CD4-positive, alpha-beta T cell (primary cell): ENCODE measurements around the gene RPL5. TPM values are rescaled to one million over a fixed set of nuclear protein-coding genes. Genes with fewer than 3 reads are reported as not detected.

ENCODE experiments used
- ATAC-seq: fragments of 200-7000 bp; cut with Tn5 transposase; one replicate; pipeline ENCODE4 v1.10.0; 2022; ENCODE audit warnings: mild to moderate bottlenecking; ENCODE audit not compliant: poor library complexity
- CTCF ChIA-PET: fragments of 350-600 bp; sonication (Branson Sonifier 250); formaldehyde crosslinking; loops from one replicate; lab custom pipeline; 2021; ENCODE audit warnings: antibody characterized with exemption, inconsistent platforms; lab: Charles Lee
- POLR2A ChIA-PET: fragments of 350-600 bp; sonication (Branson Sonifier 250); formaldehyde crosslinking; loops from one replicate; lab custom pipeline; 2021; ENCODE audit warnings: antibody characterized with exemption, inconsistent platforms; lab: Charles Lee
- DNase-seq, 14 experiments: peaks; one replicate each; pipeline ENCODE4 v3.0.0-alpha.2; 2013 to 2020; ENCODE audit warnings: mixed read lengths in 2 of 14
- H3K27ac ChIP-seq, 2 donors: one replicate each; pipeline versions ENCODE4 v1.5.1 to v1.7.0; 2013; ENCODE audit warnings: low read length in 2 of 2, low read depth in 1 of 2, mild to moderate bottlenecking in 1 of 2
- H3K27me3 ChIP-seq, 2 experiments: 1 replicate in 1 of 2; 2 replicates in 1 of 2; pipeline versions ENCODE4 v1.6.1 to v1.7.0; 2013; ENCODE audit warnings: low read length in 2 of 2, control low read depth in 1 of 2, mild to moderate bottlenecking in 1 of 2, moderate library complexity in 1 of 2; ENCODE audit not compliant: insufficient read depth in 2 of 2, control insufficient read depth in 1 of 2
- H3K36me3 ChIP-seq: one replicate; pipeline ENCODE4 v1.6.1; 2013; ENCODE audit warnings: low read length, control low read depth; ENCODE audit not compliant: insufficient read depth
- H3K4me1 ChIP-seq: one replicate; pipeline ENCODE4 v1.6.1; 2013; ENCODE audit warnings: low read length, control low read depth; ENCODE audit not compliant: insufficient read depth
- H3K4me3 ChIP-seq: one replicate; pipeline ENCODE4 v1.5.1; 2013; ENCODE audit warnings: mild to moderate bottlenecking, low read length, moderate library complexity
- H3K9me3 ChIP-seq, 2 experiments: 1 replicate in 1 of 2; 2 replicates in 1 of 2; pipeline versions ENCODE4 v1.6.1 to v1.7.0; 2013; ENCODE audit warnings: low read length in 2 of 2, mild to moderate bottlenecking in 2 of 2, control low read depth in 1 of 2, moderate library complexity in 1 of 2; ENCODE audit not compliant: control insufficient read depth in 1 of 2, insufficient read depth in 1 of 2
- H3K27ac Mint-ChIP-seq: one replicate; pipeline ENCODE4 v1.8.0; 2020; ENCODE audit warnings: mixed read lengths
- H3K27me3 Mint-ChIP-seq: one replicate; pipeline ENCODE4 v1.8.0; 2021; ENCODE audit warnings: mixed read lengths
- H3K36me3 Mint-ChIP-seq: one replicate; pipeline ENCODE4 v1.8.0; 2021; ENCODE audit warnings: low read depth, mixed read lengths
- H3K4me1 Mint-ChIP-seq: one replicate; pipeline ENCODE4 v1.8.0; 2021; ENCODE audit warnings: low read depth, mixed read lengths
- H3K4me3 Mint-ChIP-seq: one replicate; pipeline ENCODE4 v1.8.0; 2020; ENCODE audit warnings: mild to moderate bottlenecking, mixed read lengths
- H3K9me3 Mint-ChIP-seq: one replicate; pipeline ENCODE4 v1.8.0; 2020; ENCODE audit warnings: mixed read lengths
- intact Hi-C, 2 experiments: fragments of 100-400 bp; cut with DNase I in 1 of 2; cut with micrococcal nuclease in 1 of 2; formaldehyde crosslinking; loops; one replicate each; pipeline versions ENCODE4 v1.15.1 to v1.9.0; 2023 to 2025; cut with DNase I, micrococcal nuclease
- total RNA-seq, 174 experiments: library from RNA in 2 of 174; stranded (reverse) in 2 of 174; gene quantifications; one replicate each; pipeline ENCODE4 v1.2.3 and lab custom pipeline; 2021 to 2026
- TF ChIP-seq, protein P1 (sequence below): fragments of 200-600 bp; IDR thresholded peaks from one replicate; pipeline ENCODE4 v1.8.0; 2022; ENCODE audit warnings: antibody characterized with exemption, mild to moderate bottlenecking

Gene RPL5
- total RNA-seq, 2 experiments from 2014 or later = 1,712 to 1,770 TPM

DNA sequence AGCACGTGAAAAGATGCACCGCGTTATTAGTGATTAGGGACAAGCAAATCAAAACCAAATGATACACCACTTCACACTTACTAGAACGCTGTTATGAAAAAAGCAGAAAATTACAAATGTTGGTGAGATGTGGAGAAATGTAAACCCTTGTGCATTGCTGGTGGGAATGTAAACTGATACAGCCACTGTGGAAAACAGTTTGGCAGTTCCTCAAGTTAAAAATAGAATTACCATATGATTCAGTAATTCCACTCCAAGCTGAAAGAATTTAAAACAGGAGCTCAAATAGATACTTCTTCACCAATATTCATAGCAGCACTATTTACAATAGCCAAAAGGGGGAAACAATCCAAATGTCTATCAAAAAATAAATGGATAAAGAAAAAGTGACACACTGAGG, 36.7 kb upstream of the RPL5 start:
- TF ChIP-seq, protein P1, sequence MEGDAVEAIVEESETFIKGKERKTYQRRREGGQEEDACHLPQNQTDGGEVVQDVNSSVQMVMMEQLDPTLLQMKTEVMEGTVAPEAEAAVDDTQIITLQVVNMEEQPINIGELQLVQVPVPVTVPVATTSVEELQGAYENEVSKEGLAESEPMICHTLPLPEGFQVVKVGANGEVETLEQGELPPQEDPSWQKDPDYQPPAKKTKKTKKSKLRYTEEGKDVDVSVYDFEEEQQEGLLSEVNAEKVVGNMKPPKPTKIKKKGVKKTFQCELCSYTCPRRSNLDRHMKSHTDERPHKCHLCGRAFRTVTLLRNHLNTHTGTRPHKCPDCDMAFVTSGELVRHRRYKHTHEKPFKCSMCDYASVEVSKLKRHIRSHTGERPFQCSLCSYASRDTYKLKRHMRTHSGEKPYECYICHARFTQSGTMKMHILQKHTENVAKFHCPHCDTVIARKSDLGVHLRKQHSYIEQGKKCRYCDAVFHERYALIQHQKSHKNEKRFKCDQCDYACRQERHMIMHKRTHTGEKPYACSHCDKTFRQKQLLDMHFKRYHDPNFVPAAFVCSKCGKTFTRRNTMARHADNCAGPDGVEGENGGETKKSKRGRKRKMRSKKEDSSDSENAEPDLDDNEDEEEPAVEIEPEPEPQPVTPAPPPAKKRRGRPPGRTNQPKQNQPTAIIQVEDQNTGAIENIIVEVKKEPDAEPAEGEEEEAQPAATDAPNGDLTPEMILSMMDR = no peak
- Mint-ChIP-seq H3K4me1 (no peaks in the 10 kb centered on the region), H3K36me3 (no peaks in the 10 kb centered on the region), H3K27me3 (peaks cover 35% of the 10 kb centered on the region), H3K9me3 (no peaks in the 10 kb centered on the region), H3K27ac (no peak overlapping the region), H3K4me3 (no peak overlapping the region)
- ATAC-seq (no peak), DNase-seq (no peak)
- CTCF ChIA-PET = no interaction called here
- Histone ChIP-seq H3K27ac (no peak overlapping the region), H3K9me3 (no peaks in the 10 kb centered on the region), H3K4me3 (no peak overlapping the region), H3K4me1 (no peaks in the 10 kb centered on the region), H3K36me3 (no peaks in the 10 kb centered on the region), H3K27me3 (peaks cover 4 to 8% of the 10 kb centered on the region in 2 experiments)
- intact Hi-C loops = no loop called here
- POLR2A ChIA-PET = interaction anchor here (1.6 kb wide), 1 partner anchor 10 kb away, joined by 4 read pairs; the partner anchor contains the start of gene EVI5

- DNase-seq (no peak), ATAC-seq (no peak)
- TF ChIP-seq, protein P1 = no peak
- Histone ChIP-seq H3K4me1 (no peaks in the 10 kb centered on the region), H3K9me3 (no peaks in the 10 kb centered on the region), H3K36me3 (no peaks in the 10 kb centered on the region), H3K4me3 (no peak overlapping the region), H3K27ac (no peak overlapping the region), H3K27me3 (peaks cover 4 to 8% of the 10 kb centered on the region in 2 experiments)
- Mint-ChIP-seq H3K4me3 (no peak overlapping the region), H3K4me1 (no peaks in the 10 kb centered on the region), H3K27ac (no peak overlapping the region), H3K9me3 (no peaks in the 10 kb centered on the region), H3K36me3 (no peaks in the 10 kb centered on the region), H3K27me3 (peaks cover 24% of the 10 kb centered on the region)
- POLR2A ChIA-PET = no interaction called here
- CTCF ChIA-PET = no interaction called here
- intact Hi-C loops = no loop called here
Measured at GRCh38 chr1:92797297-92797696, 34.5 kb upstream of the RPL5 start.

DNA sequence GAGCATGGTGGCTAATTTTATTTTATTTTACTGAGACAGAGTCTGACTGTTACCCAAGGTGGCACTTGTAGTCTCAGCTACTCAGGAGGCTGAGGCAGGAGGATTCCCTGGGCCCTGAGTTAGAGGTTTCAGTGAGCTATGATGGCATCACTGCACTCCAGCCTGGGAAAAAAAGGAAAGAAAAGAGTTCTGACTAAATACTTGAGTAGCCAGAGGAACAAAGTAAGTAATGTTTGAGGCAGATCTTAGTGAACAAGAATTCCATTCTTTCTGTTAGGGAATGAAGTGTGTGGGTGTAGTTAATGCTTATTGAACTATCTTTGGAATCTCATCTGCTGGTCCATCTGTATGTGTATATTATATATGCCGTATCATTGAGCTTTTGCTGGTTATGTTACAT, 33.9 kb upstream of the RPL5 start:
- Mint-ChIP-seq H3K4me3 (no peak overlapping the region), H3K27me3 (peaks cover 24% of the 10 kb centered on the region), H3K4me1 (no peaks in the 10 kb centered on the region), H3K9me3 (no peaks in the 10 kb centered on the region), H3K36me3 (no peaks in the 10 kb centered on the region), H3K27ac (no peak overlapping the region)
- H3K4me3 ChIP-seq = no peak overlapping the region
- TF ChIP-seq, protein P1 = no peak
- DNase-seq (no peak), ATAC-seq (no peak)
- no peak overlapping the region for H3K27ac ChIP-seq
- no peaks in the 10 kb centered on the region for H3K36me3 ChIP-seq
- POLR2A ChIA-PET = interaction anchor here (0.6 kb wide), 1 partner anchor 58 kb away, joined by 3 read pairs; no protein-coding TSS in a partner anchor
- H3K4me1 ChIP-seq = no peaks in the 10 kb centered on the region
- CTCF ChIA-PET = interaction anchor here (0.9 kb wide), 1 partner anchor 34 kb away, joined by 3 read pairs; the partner anchor contains the start of gene RPL5
- intact Hi-C loops = no loop called here
- H3K9me3 ChIP-seq = no peaks in the 10 kb centered on the region
- peaks cover 4% of the 10 kb centered on the region in 2 experiments for H3K27me3 ChIP-seq
